SW 1271 (cell line): ENCODE measurements around the gene ESR2.
A peak's percentile ranks its signal among the peaks of the same experiment; 100 is the strongest.
"Not testable (repeated sequence)": the region's sequence is repeated elsewhere in the genome, so short reads cannot be mapped to it uniquely, and the experiment has no call there.

Source experiments
- DNase-seq, 2 experiments: peaks; one replicate each; lab custom pipeline; 2025; lab: John Stamatoyannopoulos, UW

Gene ESR2

DNA sequence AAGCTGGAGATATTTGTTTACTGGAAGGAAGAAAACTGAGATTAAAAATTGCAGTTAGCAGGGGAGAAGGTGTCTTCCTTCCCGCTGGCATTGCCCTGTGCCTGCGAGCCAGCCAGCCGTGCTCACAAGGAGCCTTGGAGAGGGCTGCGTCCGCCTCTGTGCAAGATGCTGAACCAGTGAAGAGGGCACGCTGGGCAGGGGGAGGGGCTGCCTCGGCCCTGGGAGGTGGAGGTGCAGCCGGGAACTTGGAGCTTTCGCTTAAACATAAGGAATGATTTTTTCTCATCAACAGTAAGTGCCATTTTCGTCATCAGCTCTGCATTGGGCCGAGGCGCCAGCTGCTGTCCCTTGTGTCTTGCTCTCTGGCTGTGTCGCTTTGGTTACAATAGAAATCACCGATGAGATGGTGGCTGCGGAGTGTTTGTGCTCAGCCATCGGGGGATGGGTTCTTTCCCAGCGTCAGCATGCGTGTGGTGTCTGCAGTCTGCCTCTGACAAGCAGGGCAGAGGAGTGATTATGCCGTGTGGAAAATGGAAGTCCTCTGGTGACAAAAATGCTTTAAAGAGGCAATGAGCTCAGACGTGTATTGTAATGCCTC, 97.3 kb downstream of the ESR2 start:
- no peak for DNase-seq

DNA sequence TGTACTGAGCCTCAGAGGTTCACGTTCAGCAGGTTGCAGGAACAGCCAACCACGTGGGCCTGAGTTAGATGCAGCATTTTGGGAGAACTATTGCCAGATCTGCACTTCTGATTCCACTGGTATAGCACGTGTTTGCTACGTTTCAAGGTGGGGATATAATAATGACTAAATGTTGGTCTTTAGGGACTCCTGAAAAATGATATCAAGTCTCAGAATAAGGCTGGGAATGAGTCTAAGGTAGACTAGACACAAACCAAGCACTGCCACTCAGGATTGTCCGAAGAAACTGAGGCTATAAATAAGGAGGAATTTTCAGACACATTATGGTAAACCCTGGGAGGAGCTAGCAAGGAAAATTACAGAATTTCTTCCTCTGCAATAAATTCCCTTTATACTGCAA, 98.1 kb downstream of the ESR2 start:
- DNase-seq, result no peak

DNA sequence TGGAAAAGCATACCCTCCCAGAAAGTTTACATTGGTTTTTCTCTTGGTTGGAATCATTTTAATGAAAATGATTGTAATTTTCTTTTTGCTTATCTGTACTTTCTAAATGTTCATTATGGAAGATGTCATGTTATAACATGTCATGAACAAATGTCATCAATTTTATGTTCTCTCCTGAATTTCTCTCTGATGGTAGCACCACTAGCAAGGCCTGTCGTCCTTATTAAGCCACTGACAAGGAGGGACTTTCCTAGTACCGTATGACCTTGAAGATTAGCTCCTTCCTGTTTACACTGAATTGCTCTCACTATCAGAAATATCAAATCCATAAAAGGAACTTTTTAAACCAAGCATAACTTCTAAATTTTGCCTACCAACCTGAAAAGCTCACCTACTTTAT, 99.0 kb downstream of the ESR2 start:
- no peak for DNase-seq

DNA sequence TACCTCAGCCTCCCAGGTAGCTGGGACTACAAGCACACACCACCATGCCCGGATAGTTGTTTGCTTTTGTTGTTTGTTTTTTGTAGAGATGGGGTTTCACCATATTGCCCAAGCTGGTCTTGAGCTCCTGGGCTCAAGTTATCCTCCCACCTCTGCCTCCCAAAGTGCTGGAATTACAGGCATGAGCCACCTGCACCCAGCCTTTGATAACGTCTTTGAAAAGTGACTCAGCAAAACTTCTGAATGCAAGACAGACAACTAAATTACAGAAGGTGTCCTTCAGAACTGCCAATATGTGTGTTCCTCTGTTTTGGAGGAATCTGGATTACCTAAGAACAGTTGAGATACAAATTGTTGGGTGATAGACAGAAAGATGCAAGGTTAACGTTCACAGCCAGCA, 99.8 kb downstream of the ESR2 start:
- DNase-seq, result no peak

DNA sequence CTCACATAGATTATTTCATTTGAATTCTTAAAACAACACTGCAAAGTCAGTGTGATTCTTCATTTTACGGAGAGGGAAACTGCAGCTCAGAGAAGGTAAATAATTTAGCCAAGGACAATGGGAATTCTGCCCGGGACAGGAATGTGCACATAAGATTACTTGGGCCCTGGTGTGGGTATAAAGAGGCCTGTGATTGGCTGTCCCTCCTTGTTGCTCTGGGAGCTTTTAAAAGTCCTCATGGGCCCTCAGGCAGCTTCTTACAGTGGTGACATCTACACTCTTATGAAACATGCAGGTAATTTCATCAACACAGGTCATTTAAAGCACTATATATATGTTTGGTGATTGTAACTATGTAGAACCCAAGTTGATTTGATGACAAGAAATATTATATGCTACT, 100.3 kb downstream of the ESR2 start:
- DNase-seq, result no peak

DNA sequence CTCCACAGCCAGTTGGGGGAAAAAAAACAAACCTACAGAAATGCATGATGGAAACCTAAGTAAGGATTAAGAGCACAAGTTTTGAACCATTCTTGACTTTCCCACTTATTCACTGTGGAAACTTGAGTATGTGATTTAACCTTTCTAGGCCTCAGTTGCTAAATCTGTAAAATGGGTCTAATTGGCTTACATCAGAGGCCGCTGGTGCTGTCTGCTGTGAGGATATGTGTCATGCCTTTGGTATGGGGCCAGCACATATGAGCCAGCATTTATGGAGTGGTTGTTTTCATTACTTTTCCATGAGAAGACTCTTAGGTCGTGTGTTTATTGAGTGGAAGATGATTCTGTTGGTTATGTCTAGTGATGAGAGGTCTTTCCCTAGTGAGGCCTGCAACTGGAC, 102.4 kb downstream of the ESR2 start:
- DNase-seq, result peak in 1 of 2 experiments; percentile 10

DNA sequence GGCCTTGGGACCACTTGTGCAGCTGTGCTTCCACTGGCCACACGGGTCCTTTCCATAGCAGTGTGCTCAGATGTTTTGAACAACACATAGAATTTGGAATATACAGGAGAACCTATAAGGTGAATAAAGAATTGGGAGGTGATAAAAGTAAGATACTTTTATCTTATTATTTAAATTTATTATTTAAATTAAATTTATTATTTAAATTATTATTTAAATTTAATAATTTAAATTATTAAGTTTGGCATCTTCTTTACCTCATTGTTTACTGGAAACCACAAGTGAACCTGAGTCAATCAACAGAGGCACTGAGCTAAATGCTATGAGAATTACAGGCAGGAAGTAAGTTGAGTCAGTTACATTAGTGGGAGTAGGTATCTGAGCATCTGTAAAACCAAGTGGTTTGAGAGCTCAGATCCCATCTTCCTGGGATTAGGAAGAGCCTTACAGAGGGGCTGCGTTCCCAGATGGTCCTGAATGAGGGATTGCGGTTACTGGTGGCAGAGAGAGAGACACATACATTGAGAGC, 103.1 kb downstream of the ESR2 start:
- no peak for DNase-seq

DNA sequence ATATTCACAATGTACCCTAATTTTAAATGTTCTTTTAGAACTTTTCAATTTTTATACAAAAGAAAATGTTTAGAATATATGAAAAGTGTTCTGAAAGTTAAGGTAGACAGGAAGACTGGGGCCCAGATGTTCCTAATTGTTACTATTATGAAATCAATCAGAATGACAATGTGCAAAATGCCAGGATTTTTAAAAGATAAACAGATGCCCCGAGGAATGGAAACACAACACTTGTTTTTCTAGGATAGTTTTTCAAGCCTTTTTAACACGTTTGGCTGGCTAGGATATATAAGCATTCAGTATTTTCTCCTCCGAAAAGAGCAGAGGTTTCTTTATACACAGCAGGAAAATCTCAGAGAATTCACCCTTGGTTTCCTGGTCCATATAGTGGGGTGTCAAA, 106.8 kb downstream of the ESR2 start:
- no peak for DNase-seq

DNA sequence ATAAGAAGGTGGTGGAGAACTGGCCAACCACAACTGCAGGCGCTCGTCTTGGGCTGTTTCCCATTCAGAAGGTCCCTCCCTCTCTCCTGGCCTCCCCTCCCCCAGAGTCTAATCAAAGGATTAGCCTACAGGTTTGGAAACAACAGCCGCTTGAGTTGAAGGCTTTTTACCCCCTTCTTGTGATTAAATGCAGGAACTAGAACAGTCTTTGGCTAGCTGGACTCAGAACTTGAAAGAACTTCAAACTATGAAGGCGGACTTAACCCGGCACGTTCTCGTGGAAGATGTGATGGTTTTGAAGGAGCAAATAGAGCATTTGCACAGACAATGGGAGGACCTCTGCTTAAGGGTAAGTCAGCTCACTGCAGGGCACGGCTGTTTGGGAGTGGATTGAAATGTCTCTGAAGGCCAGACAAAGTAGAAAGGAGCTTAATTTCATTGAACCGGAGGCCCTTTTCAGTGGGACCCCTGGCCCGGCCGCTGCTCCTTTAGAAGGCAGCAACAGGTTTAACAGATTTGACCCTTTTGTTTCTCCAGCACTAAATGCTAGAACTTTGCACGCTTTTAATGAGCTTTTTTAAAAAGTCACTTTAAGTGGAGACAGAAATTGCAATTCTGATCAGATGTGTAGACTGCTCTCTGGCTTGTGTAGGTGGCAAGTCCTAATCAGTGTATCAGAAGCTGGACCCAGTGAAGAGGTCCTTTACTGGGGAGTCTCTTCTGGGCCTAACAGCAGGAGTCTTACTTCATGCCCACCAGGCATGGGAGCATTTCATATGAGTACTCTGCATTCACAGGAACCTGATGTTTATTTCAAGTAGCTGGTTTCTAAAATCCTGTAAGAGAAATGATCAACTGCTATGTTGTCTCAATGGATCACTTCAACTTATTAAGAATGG, 107.7 kb downstream of the ESR2 start:
- no peak for DNase-seq

DNA sequence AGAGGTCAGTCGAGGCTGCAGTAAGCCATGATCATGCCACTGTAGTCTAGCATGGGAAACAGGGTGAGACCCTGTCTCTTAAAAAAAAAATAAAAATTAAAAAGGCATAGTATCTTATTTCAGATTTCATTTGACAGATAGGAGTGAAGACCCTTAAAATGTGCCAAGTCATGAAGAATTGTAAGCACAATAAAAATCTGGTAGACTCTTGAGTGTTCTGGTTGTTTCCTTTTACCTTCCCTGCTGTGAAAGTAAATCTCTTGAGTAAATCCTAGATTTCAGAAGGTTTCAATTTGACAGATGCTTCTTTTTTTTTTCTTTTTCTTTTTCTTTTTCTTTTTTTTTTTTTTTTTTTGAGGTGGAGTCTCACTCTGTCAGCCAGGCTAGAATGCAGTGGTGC, 109.0 kb downstream of the ESR2 start:
- DNase-seq, result no peak

DNA sequence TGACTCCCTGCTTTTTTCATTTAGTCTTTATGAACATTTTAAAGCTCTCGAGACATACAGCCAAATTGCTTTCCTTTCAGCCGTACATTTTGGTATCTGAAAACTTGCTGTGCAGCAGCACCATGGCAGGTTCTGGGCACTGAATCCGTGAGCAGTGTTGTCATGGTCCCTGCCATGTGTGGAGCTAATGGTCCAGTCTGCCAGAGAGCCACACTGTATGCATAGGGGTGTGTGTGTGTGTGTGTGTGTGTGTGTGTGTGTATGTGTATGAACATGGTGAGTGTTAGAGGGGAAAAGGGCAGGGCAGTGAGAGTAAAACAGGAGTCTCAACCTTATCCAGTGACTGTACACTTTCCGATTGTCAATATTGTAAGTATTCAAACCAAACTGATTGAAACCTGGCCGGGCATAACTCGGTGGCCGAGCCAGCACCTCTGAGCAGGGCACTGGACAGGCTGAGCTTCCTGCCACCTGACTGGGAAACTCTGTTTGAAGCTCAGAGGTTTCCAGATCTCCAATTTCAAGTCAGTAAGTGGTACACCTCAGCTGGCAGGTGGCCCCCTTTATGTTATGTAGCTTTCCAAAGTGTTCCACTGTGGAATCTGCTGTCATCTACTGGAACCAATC, 110.0 kb downstream of the ESR2 start:
- no peak for DNase-seq

DNA sequence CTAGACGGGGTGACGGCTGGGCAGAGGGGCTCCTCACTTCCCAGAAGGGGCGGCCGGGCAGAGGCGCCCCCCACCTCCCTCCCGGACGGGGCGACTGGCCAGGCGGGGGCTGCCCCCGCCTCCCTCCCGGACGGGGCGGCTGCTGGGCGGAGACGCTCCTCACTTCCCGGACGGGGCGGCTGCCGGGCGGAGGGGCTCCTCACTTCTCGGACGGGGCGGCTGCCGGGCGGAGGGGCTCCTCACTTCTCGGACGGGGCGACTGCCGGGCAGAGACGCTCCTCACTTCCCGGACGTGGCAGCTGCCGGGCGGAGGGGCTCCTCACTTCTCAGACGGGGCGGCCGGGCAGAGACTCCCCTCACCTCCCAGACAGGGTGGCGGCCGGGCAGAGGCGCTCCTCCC, 111.3 kb downstream of the ESR2 start:
- not testable (repeated sequence) for DNase-seq

DNA sequence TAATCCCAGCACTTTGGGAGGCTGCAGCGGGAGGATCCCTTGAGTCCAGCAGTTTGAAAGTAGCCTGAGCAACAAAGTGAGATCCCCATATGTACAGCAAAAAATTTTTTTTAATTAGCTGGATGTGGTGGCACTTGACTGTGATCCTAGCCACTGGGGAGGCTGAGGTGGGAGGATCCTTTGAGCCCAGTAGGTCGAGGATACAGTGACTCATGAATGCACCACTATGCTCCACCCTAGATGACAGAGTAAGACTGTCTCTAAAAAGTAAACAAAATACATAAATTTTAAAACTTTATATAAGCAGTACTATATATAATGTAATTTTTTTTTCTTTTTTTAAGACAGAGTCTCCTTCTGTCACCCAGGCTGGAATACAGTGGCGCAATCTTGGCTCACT, 115.4 kb downstream of the ESR2 start:
- DNase-seq, result no peak

DNA sequence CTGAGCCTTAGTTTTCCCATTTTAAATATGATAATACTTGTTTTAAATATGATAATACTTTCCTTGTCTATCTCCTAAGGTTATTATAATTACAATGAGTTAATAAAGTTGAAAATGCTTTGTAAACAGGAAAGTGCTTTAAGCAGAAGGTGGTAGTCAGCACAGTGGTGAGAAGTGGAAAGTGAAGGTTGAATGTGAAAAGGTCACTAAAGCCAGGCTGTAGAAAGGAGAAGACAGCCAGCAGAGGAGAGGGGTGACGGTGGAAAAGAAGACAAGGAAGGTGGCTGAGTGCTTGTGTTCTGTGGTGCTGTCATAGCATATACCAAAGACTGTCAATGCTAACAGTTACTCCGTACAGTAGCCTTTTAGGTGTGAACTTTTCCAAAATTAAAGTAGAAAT, 117.8 kb downstream of the ESR2 start:
- DNase-seq, result no peak

DNA sequence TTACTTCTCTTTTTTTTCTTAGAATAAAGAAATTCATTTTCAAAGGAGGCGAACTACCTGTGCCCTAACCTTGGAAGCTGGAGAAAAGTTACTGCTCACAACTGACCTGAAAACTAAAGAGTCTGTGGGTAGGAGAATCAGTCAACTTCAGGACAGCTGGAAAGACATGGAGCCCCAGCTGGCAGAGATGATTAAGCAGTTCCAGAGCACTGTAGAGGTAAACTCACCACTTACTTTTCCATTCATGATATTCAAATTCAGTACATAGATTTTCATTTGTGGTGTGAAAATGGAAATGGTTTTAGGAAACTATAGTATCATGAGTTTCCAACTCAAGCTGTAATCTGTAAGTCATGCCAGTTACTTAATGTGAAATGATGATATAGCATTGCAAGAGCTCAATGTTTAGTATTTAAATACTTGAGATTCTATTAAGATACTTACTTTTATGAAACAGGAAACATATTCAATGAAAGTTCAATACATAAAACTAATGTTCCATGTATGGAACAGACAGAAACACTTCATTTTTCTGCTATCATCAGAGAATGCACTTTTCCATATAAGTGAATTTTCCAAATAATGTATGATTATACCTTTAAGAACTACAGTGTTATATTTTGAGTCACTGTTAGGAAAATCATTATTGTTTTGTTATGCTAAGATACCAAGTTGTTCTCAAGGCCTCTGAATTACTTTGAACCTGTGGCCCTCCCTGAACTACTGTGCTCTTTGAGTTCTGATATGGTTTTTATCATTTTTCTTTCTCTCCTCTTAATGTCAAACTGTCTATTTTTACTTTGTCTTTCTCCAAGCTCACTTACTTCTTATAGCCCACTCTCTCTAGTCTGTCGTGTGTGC, 119.0 kb downstream of the ESR2 start:
- no peak for DNase-seq

DNA sequence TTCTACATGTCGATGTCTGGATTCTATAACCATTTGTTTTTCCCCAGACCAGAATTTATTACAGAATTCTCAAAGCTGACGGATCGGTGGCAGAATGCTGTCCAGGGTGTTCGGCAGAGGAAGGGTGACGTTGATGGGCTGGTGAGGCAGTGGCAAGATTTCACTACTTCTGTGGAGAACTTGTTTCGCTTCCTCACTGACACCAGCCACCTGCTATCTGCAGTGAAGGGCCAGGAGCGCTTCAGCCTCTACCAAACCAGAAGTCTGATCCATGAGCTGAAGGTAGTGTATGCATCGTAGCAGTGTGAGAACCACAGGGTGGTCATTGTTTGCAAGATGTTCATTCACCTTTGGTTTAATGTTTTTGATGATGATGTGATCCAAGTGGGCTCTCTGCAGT, 124.0 kb downstream of the ESR2 start:
- no peak for DNase-seq

DNA sequence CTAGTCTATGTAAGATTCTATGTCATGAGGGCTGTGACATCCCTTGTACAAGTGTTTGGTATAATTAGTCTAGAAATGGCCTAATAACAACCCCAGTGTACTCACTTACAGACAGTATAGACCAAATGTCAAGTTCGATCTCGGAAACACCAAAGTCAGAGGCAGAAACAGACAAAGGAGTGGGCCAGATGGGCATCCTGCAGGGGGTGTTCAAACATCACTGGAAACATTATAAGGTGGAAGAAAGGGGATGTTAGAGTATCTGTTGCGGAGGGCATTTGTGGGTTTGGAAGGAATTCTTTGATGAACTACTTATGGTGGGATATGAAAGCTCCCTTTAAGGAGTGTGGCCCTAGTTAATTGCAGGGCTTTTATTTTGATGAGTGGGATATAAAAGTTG, 134.6 kb downstream of the ESR2 start:
- no peak for DNase-seq

DNA sequence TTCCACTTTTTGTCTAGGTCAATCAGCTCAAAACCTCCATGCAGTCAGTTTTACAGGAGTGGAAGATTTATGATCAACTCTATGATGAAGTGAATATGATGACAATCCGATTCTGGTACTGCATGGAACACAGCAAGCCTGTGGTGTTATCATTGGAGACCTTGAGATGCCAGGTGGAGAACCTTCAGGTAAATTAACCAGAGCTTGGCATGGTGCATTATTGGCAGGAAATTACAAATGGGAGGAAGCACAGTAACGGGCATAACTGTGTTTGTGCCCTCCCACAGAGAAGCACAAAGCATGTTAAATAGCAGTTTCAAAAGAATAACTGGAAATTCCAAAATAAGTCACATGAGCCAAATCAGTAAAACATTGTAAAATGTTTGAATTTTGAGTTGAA, 135.6 kb downstream of the ESR2 start:
- DNase-seq, result no peak

DNA sequence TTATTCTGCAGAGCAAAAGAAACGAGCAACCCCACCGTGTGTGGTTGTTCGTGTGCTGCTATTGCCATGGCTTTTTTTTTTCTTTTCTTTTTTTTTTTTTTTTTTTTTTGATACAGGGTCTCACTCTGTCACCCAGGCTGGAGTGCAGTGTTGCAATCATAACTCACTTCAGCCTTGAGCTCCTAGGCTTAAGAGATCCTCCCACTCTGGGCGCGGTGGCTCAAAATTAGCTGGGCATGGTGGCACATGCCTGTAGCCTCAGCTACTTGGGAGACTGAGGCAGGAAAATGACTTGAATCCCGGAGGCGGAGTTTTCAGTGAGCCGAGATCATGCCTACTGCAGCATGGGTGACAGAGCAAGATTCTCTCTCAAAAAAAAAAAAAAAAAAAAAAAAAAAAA, 144.2 kb downstream of the ESR2 start:
- DNase-seq, result no peak

DNA sequence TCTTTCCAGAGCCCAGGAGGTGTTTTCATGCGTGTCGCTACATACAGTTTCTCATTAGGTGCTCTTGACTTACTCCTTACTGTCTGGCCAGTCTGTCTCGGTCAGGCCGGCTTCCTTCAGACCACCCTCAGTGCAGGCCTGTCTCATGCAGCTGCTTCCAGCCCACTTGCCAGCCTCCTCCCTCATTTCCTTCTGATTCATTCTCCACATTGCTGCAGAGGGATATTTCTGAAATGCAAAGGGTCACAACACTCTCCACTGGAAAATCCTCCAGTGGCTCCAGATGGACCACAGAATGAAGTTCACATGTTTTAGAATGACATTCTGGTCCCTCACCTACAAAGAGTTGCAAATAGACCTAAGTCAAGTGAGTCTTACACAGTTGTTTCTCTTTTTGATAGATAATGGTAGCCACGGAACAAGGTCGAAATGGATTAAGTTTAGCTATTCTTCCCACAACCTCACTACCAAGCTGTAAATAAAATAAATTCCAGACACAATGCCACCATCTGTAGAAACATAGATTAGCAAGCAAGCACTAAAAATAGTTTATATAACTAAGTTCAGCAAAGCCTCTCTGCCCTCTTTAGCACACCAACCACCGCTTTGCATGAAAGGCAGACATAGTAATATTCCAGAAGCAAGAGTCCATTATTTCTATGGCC, 146.9 kb downstream of the ESR2 start:
- no peak for DNase-seq

DNA sequence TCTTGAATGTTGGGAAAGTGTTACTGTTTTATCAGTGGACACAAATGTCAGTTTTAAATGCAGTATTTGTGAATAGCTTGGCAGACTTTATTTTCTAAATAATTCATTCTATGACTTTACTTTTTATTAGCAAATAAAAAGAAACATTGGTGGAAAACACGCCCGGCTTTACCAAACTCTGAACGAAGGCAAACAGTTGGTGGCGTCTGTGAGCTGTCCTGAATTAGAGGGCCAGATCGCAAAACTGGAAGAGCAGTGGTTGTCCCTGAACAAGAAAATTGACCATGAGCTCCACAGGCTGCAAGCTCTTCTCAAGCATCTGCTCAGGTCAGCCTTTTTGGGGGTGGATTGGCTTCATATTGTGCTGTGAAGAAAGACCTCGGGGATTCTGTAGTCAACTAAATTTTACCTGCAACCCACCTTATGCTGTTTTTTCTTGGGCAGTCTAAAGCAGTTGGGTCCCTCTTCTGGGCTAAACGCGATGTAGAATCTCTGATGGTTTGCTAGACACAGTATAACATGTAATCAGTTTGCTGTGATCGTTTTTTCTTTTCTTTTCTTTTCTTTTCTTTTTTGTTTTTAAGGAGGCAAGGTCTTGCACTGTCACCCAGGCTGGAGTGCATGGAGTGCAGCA, 156.4 kb downstream of the ESR2 start:
- no peak for DNase-seq
